ENCODE data around the gene KCNB1.

Gene KCNB1

GRCh38 chr20:49340161-49340966 is 142.1 kb downstream of the KCNB1 start:
- no peak for TF ChIP-seq CTCF (conservative IDR thresholded peaks at IDR 0.05; ENCODE audit: control insufficient read depth, insufficient read depth, low read depth, low read length)
- no peak overlapping the region for H3K4me3 ChIP-seq (ENCODE audit: control insufficient read depth, low read depth, low read length)
- peak; percentile 7 for DNase-seq (ENCODE audit: low read depth)

GRCh38 chr20:49339123-49339522 is 143.3 kb downstream of the KCNB1 start:
- no peak for TF ChIP-seq CTCF (conservative IDR thresholded peaks at IDR 0.05; ENCODE audit: control insufficient read depth, insufficient read depth, low read depth, low read length)
- H3K4me3 ChIP-seq (ENCODE audit: control insufficient read depth, low read depth, low read length) = no peak overlapping the region
- no peak for DNase-seq (ENCODE audit: low read depth)

GRCh38 chr20:49338061-49338460 is 144.4 kb downstream of the KCNB1 start:
- DNase-seq (ENCODE audit: low read depth) = no peak
- no peak overlapping the region for H3K4me3 ChIP-seq (ENCODE audit: control insufficient read depth, low read depth, low read length)
- TF ChIP-seq CTCF (conservative IDR thresholded peaks at IDR 0.05; ENCODE audit: control insufficient read depth, insufficient read depth, low read depth, low read length) = no peak

- DNase-seq (ENCODE audit: low read depth) = no peak
- no peak for TF ChIP-seq CTCF (conservative IDR thresholded peaks at IDR 0.05; ENCODE audit: control insufficient read depth, insufficient read depth, low read depth, low read length)
- H3K4me3 ChIP-seq (ENCODE audit: control insufficient read depth, low read depth, low read length) = no peak overlapping the region
Measured at GRCh38 chr20:49337357-49337756, 145.1 kb downstream of the KCNB1 start.

- no peak overlapping the region for H3K4me3 ChIP-seq (ENCODE audit: control insufficient read depth, low read depth, low read length)
- no peak for TF ChIP-seq CTCF (conservative IDR thresholded peaks at IDR 0.05; ENCODE audit: control insufficient read depth, insufficient read depth, low read depth, low read length)
- no peak for DNase-seq (ENCODE audit: low read depth)
Measured at GRCh38 chr20:49336786-49337185, 145.7 kb downstream of the KCNB1 start.

GRCh38 chr20:49335476-49335875 is 147.0 kb downstream of the KCNB1 start:
- DNase-seq (ENCODE audit: low read depth) = no peak
- TF ChIP-seq CTCF (conservative IDR thresholded peaks at IDR 0.05; ENCODE audit: control insufficient read depth, insufficient read depth, low read depth, low read length) = no peak
- H3K4me3 ChIP-seq (ENCODE audit: control insufficient read depth, low read depth, low read length) = no peak overlapping the region
